DOHH2 (cell line): ENCODE measurements around the gene CNOT6.

ENCODE experiments used
- H3F3A ChIP-seq: fragments of 200-600 bp; sonication (generic), shearing (Covaris generic); 2 replicates; pipeline ENCODE4 v1.6.0; 2016; ENCODE audit warnings: antibody characterized with exemption, mild to moderate bottlenecking; ENCODE audit not compliant: control insufficient read depth, insufficient read depth
- H3K27ac ChIP-seq: fragments of 200-600 bp; sonication (generic); 2 replicates; pipeline ENCODE4 v1.5.1; 2014; ENCODE audit warnings: low read depth, mild to moderate bottlenecking, low read length, moderate library complexity
- H3K27me3 ChIP-seq: fragments of 200-600 bp; sonication (generic); 2 replicates; pipeline ENCODE4 v1.6.1; 2014; ENCODE audit warnings: mild to moderate bottlenecking, low read length, mixed read lengths; ENCODE audit not compliant: control insufficient read depth
- H3K36me3 ChIP-seq: fragments of 200-600 bp; sonication (generic); 2 replicates; pipeline ENCODE4 v1.6.1; 2014; ENCODE audit warnings: mild to moderate bottlenecking, low read length, moderate library complexity, mixed read lengths; ENCODE audit not compliant: control insufficient read depth
- H3K4me1 ChIP-seq: fragments of 200-600 bp; sonication (generic); 2 replicates; pipeline ENCODE4 v1.6.1; 2014; ENCODE audit warnings: mild to moderate bottlenecking, low read length, mixed read lengths; ENCODE audit not compliant: control insufficient read depth
- H3K4me2 ChIP-seq: fragments of 200-600 bp; sonication (generic); 2 replicates; pipeline ENCODE4 v1.6.0; 2014; ENCODE audit warnings: mild to moderate bottlenecking, low read length, moderate library complexity
- H3K4me3 ChIP-seq: fragments of 200-600 bp; sonication (generic); 2 replicates; pipeline ENCODE4 v1.5.1; 2014; ENCODE audit warnings: mild to moderate bottlenecking, low read length, mixed read lengths
- H3K79me2 ChIP-seq: fragments of 200-600 bp; sonication (generic); 2 replicates; pipeline ENCODE4 v1.6.1; 2014; ENCODE audit warnings: mild to moderate bottlenecking, low read length, mixed read lengths; ENCODE audit not compliant: control insufficient read depth
- H3K9me2 ChIP-seq: fragments of 200-600 bp; sonication (generic); replicated peaks from 2 replicates; pipeline ENCODE4 v1.6.1; 2014; ENCODE audit warnings: mild to moderate bottlenecking, low read length, mixed read lengths; ENCODE audit not compliant: control insufficient read depth
- H3K9me3 ChIP-seq: fragments of 200-600 bp; sonication (generic); 2 replicates; pipeline ENCODE4 v1.6.1; 2014; ENCODE audit warnings: antibody characterized with exemption, low read length, mixed read lengths; ENCODE audit not compliant: control insufficient read depth, insufficient read depth
- H4K20me1 ChIP-seq: fragments of 200-600 bp; sonication (generic); 2 replicates; pipeline ENCODE4 v1.6.0; 2014; ENCODE audit warnings: low read depth, mild to moderate bottlenecking, antibody characterized with exemption, low read length, moderate library complexity; ENCODE audit not compliant: control insufficient read depth, insufficient read depth
- EZH2phosphoT487 ChIP-seq: fragments of 200-600 bp; sonication (generic); IDR thresholded peaks from 2 replicates; pipeline ENCODE4 v1.6.1; 2017; ENCODE audit warnings: borderline replicate concordance, mild to moderate bottlenecking, antibody characterized with exemption, low read length, moderate library complexity, mixed read lengths
- TF ChIP-seq, protein P1 (sequence below): fragments of 200-600 bp; sonication (generic); IDR thresholded peaks from one replicate; pipeline ENCODE4 v1.5.1; 2014; ENCODE audit warnings: antibody characterized with exemption, mild to moderate bottlenecking, low read depth, low read length; ENCODE audit not compliant: poor library complexity, severe bottlenecking

The CNOT6 gene

DNA sequence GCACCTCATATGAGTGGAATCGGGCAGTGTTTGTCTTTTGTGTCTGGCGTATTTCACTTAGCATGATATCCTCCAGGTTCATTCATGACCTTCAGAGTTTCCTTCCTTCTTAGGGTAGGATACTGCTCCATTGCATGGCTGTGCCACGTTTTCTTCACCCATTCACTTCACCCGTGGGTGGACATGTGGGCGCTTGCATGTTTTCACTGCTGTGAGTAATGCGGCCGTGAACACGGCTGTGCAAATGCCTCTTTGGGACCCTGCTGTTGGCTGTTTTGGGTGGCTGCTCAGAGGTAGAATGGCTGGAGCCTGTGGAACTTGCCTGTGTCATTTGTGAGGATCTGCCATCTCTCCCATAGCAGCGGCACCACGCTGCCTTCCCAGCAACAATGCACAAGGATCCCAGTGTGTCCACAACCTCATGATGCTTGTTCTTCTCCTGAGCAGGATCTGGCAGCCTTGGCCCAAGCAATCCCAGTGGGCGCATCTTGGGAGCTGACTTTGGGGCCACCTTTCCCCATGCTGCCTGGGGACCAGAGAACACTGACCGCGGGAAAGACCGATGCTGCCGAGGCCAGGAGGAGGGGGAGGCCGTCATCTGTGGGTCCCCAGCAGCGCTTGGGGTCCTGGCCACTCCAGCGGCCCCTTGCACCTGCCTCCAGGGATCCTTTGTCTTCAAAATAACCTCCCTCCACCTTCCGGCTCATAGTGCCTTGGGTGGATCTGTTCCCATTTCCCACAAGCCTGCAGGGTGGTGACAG, 99.4 kb downstream of the CNOT6 start:
- Histone ChIP-seq H3K9me2 (no peaks in the 10 kb centered on the region), H3K27ac (no peak overlapping the region), H3K79me2 (no peaks in the 10 kb centered on the region), H3K4me2 (no peak overlapping the region), H3F3A (no peaks in the 10 kb centered on the region), H3K9me3 (no peaks in the 10 kb centered on the region), H3K27me3 (peaks cover 4% of the 10 kb centered on the region; the same call in 1 of the 2 replicates), H4K20me1 (no peaks in the 10 kb centered on the region), H3K36me3 (no peaks in the 10 kb centered on the region), H3K4me1 (peaks cover 6% of the 10 kb centered on the region), H3K4me3 (no peak overlapping the region)
- TF ChIP-seq, protein P1, sequence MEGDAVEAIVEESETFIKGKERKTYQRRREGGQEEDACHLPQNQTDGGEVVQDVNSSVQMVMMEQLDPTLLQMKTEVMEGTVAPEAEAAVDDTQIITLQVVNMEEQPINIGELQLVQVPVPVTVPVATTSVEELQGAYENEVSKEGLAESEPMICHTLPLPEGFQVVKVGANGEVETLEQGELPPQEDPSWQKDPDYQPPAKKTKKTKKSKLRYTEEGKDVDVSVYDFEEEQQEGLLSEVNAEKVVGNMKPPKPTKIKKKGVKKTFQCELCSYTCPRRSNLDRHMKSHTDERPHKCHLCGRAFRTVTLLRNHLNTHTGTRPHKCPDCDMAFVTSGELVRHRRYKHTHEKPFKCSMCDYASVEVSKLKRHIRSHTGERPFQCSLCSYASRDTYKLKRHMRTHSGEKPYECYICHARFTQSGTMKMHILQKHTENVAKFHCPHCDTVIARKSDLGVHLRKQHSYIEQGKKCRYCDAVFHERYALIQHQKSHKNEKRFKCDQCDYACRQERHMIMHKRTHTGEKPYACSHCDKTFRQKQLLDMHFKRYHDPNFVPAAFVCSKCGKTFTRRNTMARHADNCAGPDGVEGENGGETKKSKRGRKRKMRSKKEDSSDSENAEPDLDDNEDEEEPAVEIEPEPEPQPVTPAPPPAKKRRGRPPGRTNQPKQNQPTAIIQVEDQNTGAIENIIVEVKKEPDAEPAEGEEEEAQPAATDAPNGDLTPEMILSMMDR: no peak
- no peak for TF ChIP-seq EZH2phosphoT487

DNA sequence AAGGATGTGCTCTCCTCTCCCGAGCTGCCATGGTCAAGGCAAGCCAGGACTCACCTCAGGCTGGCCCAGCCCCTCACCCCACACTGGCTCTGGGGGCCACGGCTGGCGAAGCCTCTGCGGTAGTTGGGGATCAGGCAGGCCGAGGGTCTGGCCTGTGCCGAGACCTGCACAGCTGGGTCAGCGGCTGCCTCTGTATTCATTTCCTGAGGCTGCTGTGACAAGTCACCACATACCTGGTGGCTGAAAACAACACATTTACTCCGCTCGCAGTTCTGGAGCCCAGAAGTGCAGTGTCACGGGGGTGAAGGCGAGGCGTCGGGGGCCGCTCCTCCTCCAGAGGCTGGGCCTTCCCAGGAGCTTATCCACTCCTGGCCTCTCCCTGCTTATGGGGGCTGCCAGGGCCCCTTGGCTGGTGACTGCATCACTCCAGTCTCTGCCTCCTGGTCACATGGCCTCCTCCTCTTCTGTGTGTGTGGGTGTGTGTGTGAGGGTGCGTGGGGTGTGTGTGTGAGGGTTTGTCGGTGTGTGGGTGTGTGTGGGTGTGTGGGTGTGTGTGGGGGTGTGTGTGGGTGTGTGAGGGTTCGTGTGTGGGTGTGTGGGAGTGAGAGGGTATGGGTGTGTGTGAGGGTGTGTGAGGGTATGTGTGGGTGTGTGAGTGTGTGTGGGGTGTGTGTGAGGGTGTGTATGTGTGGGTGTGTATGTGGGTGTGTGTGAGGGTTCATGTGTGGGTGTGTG, 100.3 kb downstream of the CNOT6 start:
- no peak overlapping the region for H3K4me2 ChIP-seq
- no peaks in the 10 kb centered on the region for H3F3A ChIP-seq
- peaks cover 4% of the 10 kb centered on the region; the same call in 1 of the 2 replicates for H3K27me3 ChIP-seq
- no peaks in the 10 kb centered on the region for H3K36me3 ChIP-seq
- TF ChIP-seq EZH2phosphoT487: no peak
- TF ChIP-seq, protein P1: no peak
- H3K4me3 ChIP-seq: no peak overlapping the region
- no peaks in the 10 kb centered on the region for H3K79me2 ChIP-seq
- H4K20me1 ChIP-seq: no peaks in the 10 kb centered on the region
- H3K4me1 ChIP-seq: peaks cover 6% of the 10 kb centered on the region
- H3K9me2 ChIP-seq: no peaks in the 10 kb centered on the region
- no peaks in the 10 kb centered on the region for H3K9me3 ChIP-seq
- H3K27ac ChIP-seq: no peak overlapping the region

DNA sequence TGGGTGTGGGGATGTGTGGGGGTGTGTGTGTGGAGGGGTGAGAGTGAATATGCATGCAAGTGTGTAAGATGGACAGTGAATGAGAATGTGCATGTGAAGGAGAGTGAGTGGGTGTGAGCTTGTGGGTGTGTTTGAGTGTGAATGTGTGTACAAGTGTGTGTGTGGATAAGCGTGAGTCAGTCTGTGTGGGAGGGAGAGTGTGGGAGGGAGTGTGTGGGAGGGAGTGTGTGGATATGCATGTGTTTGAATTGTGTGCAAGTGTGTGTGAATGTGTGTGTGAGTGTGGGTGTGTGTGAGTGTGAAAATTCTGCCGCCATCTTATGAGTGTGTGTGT, 100.8 kb downstream of the CNOT6 start:
- H3K79me2 ChIP-seq: no peaks in the 10 kb centered on the region
- H3K4me2 ChIP-seq: no peak overlapping the region
- no peak for TF ChIP-seq EZH2phosphoT487
- TF ChIP-seq, protein P1: no peak
- peaks cover under 1% of the 10 kb centered on the region; the same call in 1 of the 2 replicates for H3K27me3 ChIP-seq
- no peak overlapping the region for H3K4me3 ChIP-seq
- no peaks in the 10 kb centered on the region for H3K9me2 ChIP-seq
- no peaks in the 10 kb centered on the region for H4K20me1 ChIP-seq
- H3F3A ChIP-seq: no peaks in the 10 kb centered on the region
- peaks cover under 1% of the 10 kb centered on the region for H3K4me1 ChIP-seq
- H3K36me3 ChIP-seq: no peaks in the 10 kb centered on the region
- no peaks in the 10 kb centered on the region for H3K9me3 ChIP-seq
- H3K27ac ChIP-seq: no peak overlapping the region
